Uterus (tissue), 2 donors: ENCODE data around the gene ILDR2.
A peak's percentile ranks its signal among the peaks of the same experiment; 100 is the strongest.

ENCODE experiments used
- POLR2A ChIP-seq, 2 donors: fragments of 450-650 bp; IDR thresholded peaks; one replicate each; pipeline ENCODE4 v1.6.1; 2016; ENCODE audit warnings: antibody characterized with exemption in 2 of 2, mild to moderate bottlenecking in 1 of 2, moderate library complexity in 1 of 2
- TF ChIP-seq, protein P1 (sequence below), 4 experiments: fragments of 200-600 bp in 2 of 4; fragments of 450-650 bp in 2 of 4; sonication (generic) in 2 of 4; IDR thresholded peaks; one replicate each; pipeline ENCODE4 v1.5.1; 2016 to 2019; ENCODE audit warnings: antibody characterized with exemption in 4 of 4, mild to moderate bottlenecking in 2 of 4, moderate library complexity in 1 of 4

GRCh38 chr1:166910396-166910994, 64.8 kb downstream of the ILDR2 start:
- TF ChIP-seq POLR2A (IDR thresholded peaks at IDR 0.05), result no peak
- TF ChIP-seq, protein P1, sequence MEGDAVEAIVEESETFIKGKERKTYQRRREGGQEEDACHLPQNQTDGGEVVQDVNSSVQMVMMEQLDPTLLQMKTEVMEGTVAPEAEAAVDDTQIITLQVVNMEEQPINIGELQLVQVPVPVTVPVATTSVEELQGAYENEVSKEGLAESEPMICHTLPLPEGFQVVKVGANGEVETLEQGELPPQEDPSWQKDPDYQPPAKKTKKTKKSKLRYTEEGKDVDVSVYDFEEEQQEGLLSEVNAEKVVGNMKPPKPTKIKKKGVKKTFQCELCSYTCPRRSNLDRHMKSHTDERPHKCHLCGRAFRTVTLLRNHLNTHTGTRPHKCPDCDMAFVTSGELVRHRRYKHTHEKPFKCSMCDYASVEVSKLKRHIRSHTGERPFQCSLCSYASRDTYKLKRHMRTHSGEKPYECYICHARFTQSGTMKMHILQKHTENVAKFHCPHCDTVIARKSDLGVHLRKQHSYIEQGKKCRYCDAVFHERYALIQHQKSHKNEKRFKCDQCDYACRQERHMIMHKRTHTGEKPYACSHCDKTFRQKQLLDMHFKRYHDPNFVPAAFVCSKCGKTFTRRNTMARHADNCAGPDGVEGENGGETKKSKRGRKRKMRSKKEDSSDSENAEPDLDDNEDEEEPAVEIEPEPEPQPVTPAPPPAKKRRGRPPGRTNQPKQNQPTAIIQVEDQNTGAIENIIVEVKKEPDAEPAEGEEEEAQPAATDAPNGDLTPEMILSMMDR (IDR thresholded peaks at IDR 0.05), result peak in 3 of 4 experiments; percentile 48 to 56 (median 51)
